B cell (primary cell): ENCODE measurements around the gene CANT1. TPM values are rescaled to one million over a fixed set of nuclear protein-coding genes. Genes with fewer than 3 reads are reported as not detected.

Experiments
- ATAC-seq: fragments of 200-7000 bp; cut with Tn5 transposase; one replicate; pipeline ENCODE4 v1.10.0; 2021; ENCODE audit warnings: low read depth, mild to moderate bottlenecking, moderate number of reproducible peaks, moderate library complexity
- CTCF ChIA-PET: fragments of 350-600 bp; sonication (Branson Sonifier 250); formaldehyde crosslinking; loops from one replicate; lab custom pipeline; 2021; ENCODE audit warnings: antibody characterized with exemption, inconsistent platforms; lab: Charles Lee
- POLR2A ChIA-PET: fragments of 350-600 bp; sonication (Branson Sonifier 250); formaldehyde crosslinking; loops from one replicate; lab custom pipeline; 2021; ENCODE audit warnings: antibody characterized with exemption; lab: Charles Lee
- DNase-seq: peaks from one replicate; pipeline ENCODE4 v3.0.0; 2013
- H2AFZ ChIP-seq: 2 replicates; pipeline ENCODE4 v1.6.1; 2012; ENCODE audit warnings: mild to moderate bottlenecking, low read depth, low read length; ENCODE audit not compliant: insufficient read depth, poor library complexity, severe bottlenecking
- H3K27ac ChIP-seq, 2 donors: 1 replicate in 1 of 2; 2 replicates in 1 of 2; pipeline ENCODE4 v1.5.1; 2012 to 2013; ENCODE audit warnings: low read length in 2 of 2, mild to moderate bottlenecking in 2 of 2, moderate library complexity in 1 of 2
- H3K27me3 ChIP-seq, 4 experiments: fragments of 200-600 bp in 1 of 4; sonication (generic) in 1 of 4; replicated peaks in 1 of 4; 1 replicate in 2 of 4; 2 replicates in 2 of 4; pipeline versions ENCODE4 v1.6.1 to v1.7.0; 2013 to 2016; ENCODE audit warnings: low read length in 3 of 4, mild to moderate bottlenecking in 2 of 4, mixed read lengths in 1 of 4, moderate library complexity in 1 of 4; ENCODE audit not compliant: insufficient read depth in 4 of 4, control insufficient read depth in 3 of 4; ENCODE audit errors: control extremely low read depth in 1 of 4
- H3K36me3 ChIP-seq, 2 experiments: replicated peaks in 1 of 2; 1 replicate in 1 of 2; 2 replicates in 1 of 2; pipeline versions ENCODE4 v1.6.1 to v1.7.1; 2013; ENCODE audit warnings: low read length in 1 of 2; ENCODE audit not compliant: insufficient read depth in 2 of 2, control insufficient read depth in 1 of 2; ENCODE audit errors: control extremely low read depth in 1 of 2, extremely low read depth in 1 of 2
- H3K4me1 ChIP-seq, 2 donors: fragments of 200-600 bp in 1 of 2; sonication (generic) in 1 of 2; 1 replicate in 1 of 2; 2 replicates in 1 of 2; pipeline versions ENCODE4 v1.5.1 to v1.6.1; 2013 to 2017; ENCODE audit warnings: low read length in 2 of 2; ENCODE audit not compliant: control insufficient read depth in 2 of 2, insufficient read depth in 2 of 2
- H3K4me2 ChIP-seq: replicated peaks from 2 replicates; pipeline ENCODE3; 2012; ENCODE audit warnings: mild to moderate bottlenecking, low read depth, low read length; ENCODE audit not compliant: poor library complexity, severe bottlenecking
- H3K4me3 ChIP-seq, 5 experiments: fragments of 200-600 bp in 1 of 5; sonication (generic) in 1 of 5; 1 replicate in 3 of 5; 2 replicates in 2 of 5; pipeline versions ENCODE4 v1.5.1 to v1.7.0; 2011 to 2016; ENCODE audit warnings: low read length in 4 of 5, mild to moderate bottlenecking in 4 of 5, low read depth in 2 of 5, control low read depth in 1 of 5, moderate library complexity in 1 of 5; ENCODE audit not compliant: insufficient read depth in 1 of 5; ENCODE audit errors: control extremely low read depth in 1 of 5, extremely low read depth in 1 of 5
- H3K79me2 ChIP-seq: fragments of 200-600 bp; sonication (generic); one replicate; pipeline ENCODE4 v1.6.0; 2016; ENCODE audit warnings: low read length; ENCODE audit not compliant: control insufficient read depth, insufficient read depth
- H3K9ac ChIP-seq: fragments of 200-600 bp; sonication (generic); 2 replicates; pipeline ENCODE4 v1.6.1; 2017; ENCODE audit warnings: mild to moderate bottlenecking, low read length, moderate library complexity
- H3K9me3 ChIP-seq, 3 donors: one replicate each; pipeline versions ENCODE4 v1.6.1 to v1.7.1; 2013; ENCODE audit warnings: low read length in 2 of 3; ENCODE audit not compliant: control insufficient read depth in 2 of 3, insufficient read depth in 1 of 3; ENCODE audit errors: control extremely low read depth in 1 of 3
- H4K20me1 ChIP-seq: 2 replicates; pipeline ENCODE4 v1.6.0; 2012; ENCODE audit warnings: mild to moderate bottlenecking, low read length; ENCODE audit not compliant: insufficient read depth, control insufficient read depth, poor library complexity, severe bottlenecking
- H3K27ac Mint-ChIP-seq: one replicate; pipeline ENCODE4 v1.8.0; 2021; ENCODE audit warnings: mixed read lengths
- H3K27me3 Mint-ChIP-seq: one replicate; pipeline ENCODE4 v1.8.0; 2021; ENCODE audit warnings: mixed read lengths
- H3K4me1 Mint-ChIP-seq: one replicate; pipeline ENCODE4 v1.8.0; 2021; ENCODE audit warnings: mixed read lengths
- H3K4me3 Mint-ChIP-seq: one replicate; pipeline ENCODE4 v1.8.0; 2021; ENCODE audit warnings: mixed read lengths
- H3K9me3 Mint-ChIP-seq: one replicate; pipeline ENCODE4 v1.8.0; 2022; ENCODE audit warnings: mixed read lengths; ENCODE audit not compliant: insufficient read depth
- CTCF ChIP-seq: fragments of 200-600 bp; IDR thresholded peaks from one replicate; pipeline ENCODE4 v1.8.0; 2022; ENCODE audit warnings: antibody characterized with exemption, mild to moderate bottlenecking
- EZH2 ChIP-seq: IDR thresholded peaks from 2 replicates; pipeline ENCODE4 v1.6.1; 2012; ENCODE audit warnings: borderline replicate concordance, low read depth, mild to moderate bottlenecking, moderate library complexity, low read length; ENCODE audit not compliant: insufficient read depth, poor library complexity, severe bottlenecking
- WGBS: methylation state at CpG from one replicate; pipeline ENCODE4 v1.1.5; 2013; ENCODE audit warnings: missing lambda C conversion rate; ENCODE audit not compliant: insufficient coverage; 5-methylcytosine and 5-hydroxymethylcytosine counted together
- intact Hi-C: fragments of 100-400 bp; cut with micrococcal nuclease; formaldehyde crosslinking; loops from one replicate; pipeline ENCODE4 v1.10.0; 2022
- polyA plus RNA-seq: library from polyadenylated mRNA; depleted of rRNA; stranded (reverse); fragments of >200 nt; gene quantifications from 2 replicates; pipeline ENCODE4 v1.2.3, GENCODE V29; 2012
- total RNA-seq, 2 donors: library from RNA; stranded (reverse); fragments of 120-200 nt in 1 of 2; gene quantifications; 1 replicate in 1 of 2; 2 replicates in 1 of 2; pipeline versions ENCODE4 v1.2.3 to v1.2.4, GENCODE V29; 2013 to 2022

The CANT1 gene
- total and polyA plus RNA-seq, 2 donors (not counting 1 experiment from before 2014, with no cell fraction given): 17.3 to 44.2 TPM

- Histone ChIP-seq H4K20me1 (peaks cover 64% of the 10 kb centered on the region), H3K4me2 (no peak overlapping the region), H3K9me3 (no peaks in the 10 kb centered on the region), H3K9ac (no peak overlapping the region), H2AFZ (no peak overlapping the region), H3K27ac (no peak overlapping the region), H3K79me2 (peaks cover 13% of the 10 kb centered on the region), H3K36me3 (peaks cover 0 to 69% of the 10 kb centered on the region in 2 experiments), H3K4me3 (no peak overlapping the region), H3K27me3 (no peaks in the 10 kb centered on the region), H3K4me1 (no peaks in the 10 kb centered on the region)
- H3K4me1 Mint-ChIP-seq: peaks cover 3% of the 10 kb centered on the region
- H3K27ac Mint-ChIP-seq: no peak overlapping the region
- no peak for DNase-seq
- no peak overlapping the region for H3K4me3 Mint-ChIP-seq
- H3K27me3 Mint-ChIP-seq: no peaks in the 10 kb centered on the region
- no peak for ATAC-seq
- H3K9me3 Mint-ChIP-seq: no peaks in the 10 kb centered on the region
- POLR2A ChIA-PET: no interaction called here
- TF ChIP-seq CTCF (no peak), EZH2 (no peak)
- CTCF ChIA-PET: interaction anchor here (0.6 to 1.3 kb wide), 3 partner anchors 18 to 30 kb away, joined by 3 to 4 read pairs (median 3); no protein-coding TSS in a partner anchor
- intact Hi-C loops: loop anchor here (10.0 kb wide), 1 partner anchor 50 kb away; no protein-coding TSS in a partner anchor
- WGBS: 97% methylated on average over 34 of the region's 34 CpGs
These were observed 14.4 kb downstream of the CANT1 start for GRCh38 chr17:78995022-78995760.
